ENCODE data around the gene MPC1L.
"Not testable (repeated sequence)": the region's sequence is repeated elsewhere in the genome, so short reads cannot be mapped to it uniquely, and the experiment has no call there.

DNA sequence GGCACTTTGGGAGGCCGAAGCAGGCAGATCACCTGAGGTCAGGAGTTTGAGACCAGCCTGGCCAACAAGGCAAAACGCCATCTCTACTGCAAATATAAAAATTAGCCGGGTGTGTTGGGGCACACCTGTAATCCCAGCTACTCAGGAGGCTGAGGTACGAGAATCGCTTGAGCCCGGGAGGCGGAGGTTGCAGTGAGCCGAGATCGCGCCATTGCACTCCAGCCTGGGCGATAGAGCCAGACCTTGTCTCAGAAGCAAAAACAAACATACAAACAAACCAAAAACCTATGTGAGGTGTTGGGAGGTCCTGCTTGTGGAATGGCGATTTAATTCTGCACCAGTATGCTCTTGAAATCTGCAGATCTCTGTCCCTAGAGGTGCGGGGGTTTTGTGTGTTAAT lies 41.0 kb upstream of the MPC1L start:
- TF ChIP-seq, protein P1, sequence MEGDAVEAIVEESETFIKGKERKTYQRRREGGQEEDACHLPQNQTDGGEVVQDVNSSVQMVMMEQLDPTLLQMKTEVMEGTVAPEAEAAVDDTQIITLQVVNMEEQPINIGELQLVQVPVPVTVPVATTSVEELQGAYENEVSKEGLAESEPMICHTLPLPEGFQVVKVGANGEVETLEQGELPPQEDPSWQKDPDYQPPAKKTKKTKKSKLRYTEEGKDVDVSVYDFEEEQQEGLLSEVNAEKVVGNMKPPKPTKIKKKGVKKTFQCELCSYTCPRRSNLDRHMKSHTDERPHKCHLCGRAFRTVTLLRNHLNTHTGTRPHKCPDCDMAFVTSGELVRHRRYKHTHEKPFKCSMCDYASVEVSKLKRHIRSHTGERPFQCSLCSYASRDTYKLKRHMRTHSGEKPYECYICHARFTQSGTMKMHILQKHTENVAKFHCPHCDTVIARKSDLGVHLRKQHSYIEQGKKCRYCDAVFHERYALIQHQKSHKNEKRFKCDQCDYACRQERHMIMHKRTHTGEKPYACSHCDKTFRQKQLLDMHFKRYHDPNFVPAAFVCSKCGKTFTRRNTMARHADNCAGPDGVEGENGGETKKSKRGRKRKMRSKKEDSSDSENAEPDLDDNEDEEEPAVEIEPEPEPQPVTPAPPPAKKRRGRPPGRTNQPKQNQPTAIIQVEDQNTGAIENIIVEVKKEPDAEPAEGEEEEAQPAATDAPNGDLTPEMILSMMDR (IDR thresholded peaks at IDR 0.05; ENCODE audit: insufficient read depth, low read length): not testable (repeated sequence)
- not testable (repeated sequence) for TF ChIP-seq POLR2AphosphoS5 (IDR thresholded peaks at IDR 0.05; ENCODE audit: low read depth)

All from HL-60 (cell line).